AG04449 (cell line): Measurements from ENCODE around the gene CAPN2.

Experiments
- CTCF ChIA-PET: fragments of 350-600 bp; formaldehyde crosslinking; extraction: SDS; loops from one replicate; lab custom pipeline; 2021; ENCODE audit warnings: antibody characterized with exemption; lab: Yijun Ruan, JAX
- POLR2A ChIA-PET: fragments of 400-600, 350-600 bp; formaldehyde crosslinking; extraction: SDS; loops from one replicate; lab custom pipeline; 2020; ENCODE audit warnings: antibody characterized with exemption, inconsistent platforms; lab: Yijun Ruan, JAX
- DNase-seq: peaks from one replicate; pipeline ENCODE4 v3.0.0-alpha.2; 2010; ENCODE audit warnings: low read depth, low spot score
- H3K4me3 ChIP-seq: 2 replicates; pipeline ENCODE4 v1.5.1; 2011; ENCODE audit warnings: low read depth, mild to moderate bottlenecking, control low read depth, low read length
- CTCF ChIP-seq: IDR thresholded peaks from one replicate; pipeline ENCODE4 v1.5.1; 2011; ENCODE audit warnings: mild to moderate bottlenecking, moderate library complexity, low read length, control low read depth, inconsistent platforms; ENCODE audit not compliant: insufficient read depth; ENCODE audit errors: missing control alignments

CAPN2 gene

GRCh38 chr1:223700388-223700918, 11.9 kb upstream of the CAPN2 start:
- ChIA-PET CTCF (interaction anchor here (1.1 to 5.4 kb wide), 8 partner anchors 8 to 577 kb away, joined by 3 to 122 read pairs (median 4); no protein-coding TSS in a partner anchor), POLR2A (interaction anchor here (0.8 to 2.4 kb wide), 12 partner anchors 11 to 292 kb away, joined by 3 to 15 read pairs (median 6); partner anchors contain the start of gene CAPN2)
- no peak for TF ChIP-seq CTCF
- peak overlapping the region; percentile 18 for H3K4me3 ChIP-seq
- no peak for DNase-seq

GRCh38 chr1:223700942-223701637, 11.2 kb upstream of the CAPN2 start:
- peak overlapping the region; percentile 52 for H3K4me3 ChIP-seq
- ChIA-PET CTCF (interaction anchor here (1.1 to 5.4 kb wide), 7 partner anchors 9 to 577 kb away, joined by 3 to 122 read pairs (median 5); no protein-coding TSS in a partner anchor), POLR2A (interaction anchor here (0.6 to 2.4 kb wide), 19 partner anchors 10 to 482 kb away, joined by 3 to 15 read pairs (median 4); partner anchors contain the start of genes CAPN2 and DEGS1)
- no peak for TF ChIP-seq CTCF
- peak; percentile 97 for DNase-seq

GRCh38 chr1:223702735-223703667, 9.3 kb upstream of the CAPN2 start:
- POLR2A ChIA-PET: interaction anchor here (0.9 kb wide), 1 partner anchor 73 kb away, joined by 5 read pairs; no protein-coding TSS in a partner anchor
- no peak for DNase-seq

GRCh38 chr1:223703668-223704013, 8.7 kb upstream of the CAPN2 start:
- ChIA-PET CTCF (interaction anchor here (5.6 kb wide), 1 partner anchor 46 kb away, joined by 52 read pairs; no protein-coding TSS in a partner anchor), POLR2A (no interaction called here)
- DNase-seq: no peak
- H3K4me3 ChIP-seq: no peak overlapping the region
- TF ChIP-seq CTCF: no peak

More at GRCh38 chr1:223702735-223703667, 9.3 kb upstream of the CAPN2 start:
- no peak for TF ChIP-seq CTCF
- H3K4me3 ChIP-seq: peak overlapping the region; percentile 52
- CTCF ChIA-PET: interaction anchor here (0.7 to 5.4 kb wide), 2 partner anchors 8 to 46 kb away, joined by 3 to 122 read pairs; no protein-coding TSS in a partner anchor

GRCh38 chr1:223704921-223705878, 7.1 kb upstream of the CAPN2 start:
- POLR2A ChIA-PET: interaction anchor here (0.6 to 2.8 kb wide), 4 partner anchors 8 to 793 kb away, joined by 3 to 16 read pairs (median 11); no protein-coding TSS in a partner anchor
- no peak for DNase-seq
- H3K4me3 ChIP-seq: no peak overlapping the region; the same call in 1 of the 2 replicates
- no peak for TF ChIP-seq CTCF
- CTCF ChIA-PET: interaction anchor here (5.6 kb wide), 1 partner anchor 45 kb away, joined by 52 read pairs; no protein-coding TSS in a partner anchor
